Transverse colon (tissue), 4 donors: ENCODE measurements around the gene SETD4. TPM values are rescaled to one million over a fixed set of nuclear protein-coding genes. Genes with fewer than 3 reads are reported as not detected.

Source experiments
- DNase-seq: peaks from one replicate; pipeline ENCODE4 v3.0.0-alpha.2; 2019
- H3K27ac ChIP-seq, 4 donors: fragments of 200-600 bp; sonication (generic); 2 replicates each; pipeline ENCODE4 v1.5.1; 2016 to 2018; ENCODE audit warnings: inconsistent platforms in 4 of 4
- H3K27me3 ChIP-seq: fragments of 200-600 bp; sonication (generic); 2 replicates; pipeline ENCODE4 v1.5.1; 2017; ENCODE audit warnings: inconsistent platforms
- H3K36me3 ChIP-seq, 4 donors: fragments of 200-600 bp; sonication (generic); 2 replicates each; pipeline ENCODE4 v1.5.1; 2017 to 2019; ENCODE audit warnings: inconsistent platforms in 4 of 4
- H3K4me1 ChIP-seq, 4 donors: fragments of 200-600 bp; sonication (generic); 2 replicates each; pipeline ENCODE4 v1.5.1; 2017 to 2020; ENCODE audit warnings: inconsistent platforms in 4 of 4
- H3K4me3 ChIP-seq, 4 donors: fragments of 200-600 bp; sonication (generic); 1 replicate in 1 of 4; 2 replicates in 3 of 4; pipeline versions ENCODE4 v1.5.1 to v1.6.1; 2017 to 2019; ENCODE audit warnings: inconsistent platforms in 4 of 4
- H3K9me3 ChIP-seq, 2 donors: fragments of 200-600 bp; sonication (generic); 2 replicates each; pipeline ENCODE4 v1.5.1; 2017 to 2019; ENCODE audit warnings: inconsistent platforms in 2 of 2
- CTCF ChIP-seq, 5 experiments: fragments of 200-600 bp in 3 of 5; fragments of 450-650 bp in 2 of 5; sonication (generic) in 3 of 5; IDR thresholded peaks; 1 replicate in 2 of 5; 2 replicates in 3 of 5; pipeline ENCODE4 v1.5.1; 2016 to 2017; ENCODE audit warnings: antibody characterized with exemption in 5 of 5, inconsistent platforms in 3 of 5, mild to moderate bottlenecking in 2 of 5, moderate library complexity in 1 of 5
- EP300 ChIP-seq: sonication (generic); formaldehyde crosslinking; IDR thresholded peaks from one replicate; pipeline ENCODE4 v1.6.1; 2017; ENCODE audit warnings: antibody characterized with exemption, low read depth
- POLR2A ChIP-seq: fragments of 450-650 bp; IDR thresholded peaks from one replicate; pipeline ENCODE4 v1.6.1; 2016; ENCODE audit warnings: antibody characterized with exemption, mild to moderate bottlenecking, moderate library complexity
- POLR2AphosphoS5 ChIP-seq, 3 donors: sonication (generic); formaldehyde crosslinking; IDR thresholded peaks; one replicate each; pipeline ENCODE4 v1.6.1; 2016; ENCODE audit warnings: antibody characterized with exemption in 3 of 3
- WGBS, 2 donors: methylation state at CpG; one replicate each; pipeline ENCODE4 v1.1.5; 2018; ENCODE audit warnings: low coverage in 1 of 2; 5-methylcytosine and 5-hydroxymethylcytosine counted together
- in situ Hi-C, 4 donors: fragments of 200-750 bp; cut with MboI; loops; one replicate each; pipeline versions ENCODE4 v1.15.0 to v1.15.1; 2017; ENCODE audit warnings: low sequenced_read_pairs in 3 of 4, low pct_ligation_motif_present in 1 of 4, low pct_unique_long_range_greater_than_20kb in 1 of 4
- intact Hi-C: fragments of 100-400 bp; cut with DNase I; formaldehyde crosslinking; loops from one replicate; pipeline ENCODE4 v1.15.1; 2023; ENCODE audit warnings: low total_unique reads
- total RNA-seq, 4 donors: library from RNA; depleted of rRNA; stranded (reverse); fragments of >200 nt; gene quantifications; one replicate each; pipeline ENCODE4 v1.1.0, GENCODE V29; 2016

SETD4 gene
- total RNA-seq, 4 donors from 2014 or later, result 5.4 to 35.9 (median 29.4) TPM

GRCh38 chr21:36044056-36044455 lies 16.3 kb downstream of the SETD4 start:
- 84 to 91% methylated on average over 1 to 10 of the region's 10 CpGs for WGBS, 2 donors
- in situ Hi-C loops, result loop anchor here in 1 of 4 donors (25.0 kb wide), 1 partner anchor 1332 kb away; no protein-coding TSS in a partner anchor
- H3K9me3 ChIP-seq, result no peaks in the 10 kb centered on the region
- H3K4me1 ChIP-seq, result no peaks in the 10 kb centered on the region
- no peak overlapping the region for H3K4me3 ChIP-seq
- DNase-seq, result no peak
- peaks cover 0 to 61% (median 23%) of the 10 kb centered on the region in 4 donors for H3K36me3 ChIP-seq
- no peaks in the 10 kb centered on the region for H3K27me3 ChIP-seq
- no peak for TF ChIP-seq CTCF (IDR thresholded peaks at IDR 0.05)
- no peak for TF ChIP-seq POLR2AphosphoS5 (IDR thresholded peaks at IDR 0.05)
- no peak for TF ChIP-seq EP300
- no peak for TF ChIP-seq POLR2A
- H3K27ac ChIP-seq, result no peak overlapping the region
- intact Hi-C loops, result no loop called here

GRCh38 chr21:36041910-36042309 lies 18.4 kb downstream of the SETD4 start:
- in situ Hi-C loops, result loop anchor here in 1 of 4 donors (25.0 kb wide), 1 partner anchor 1330 kb away; no protein-coding TSS in a partner anchor
- WGBS, 2 donors, result 86% methylated on average over 1 of the region's 1 CpG; no CpG with 5 or more reads in 1 of the 2 donors
- no peaks in the 10 kb centered on the region for H3K9me3 ChIP-seq
- intact Hi-C loops, result no loop called here
- H3K27ac ChIP-seq, result no peak overlapping the region
- DNase-seq, result no peak
- TF ChIP-seq POLR2A (no peak), POLR2AphosphoS5 (IDR thresholded peaks at IDR 0.05) (no peak), CTCF (IDR thresholded peaks at IDR 0.05) (no peak), EP300 (no peak)
- no peaks in the 10 kb centered on the region for H3K27me3 ChIP-seq
- H3K4me1 ChIP-seq, result no peaks in the 10 kb centered on the region
- no peak overlapping the region for H3K4me3 ChIP-seq
- H3K36me3 ChIP-seq, result peaks cover 0 to 71% (median 30%) of the 10 kb centered on the region in 4 donors

- no peaks in the 10 kb centered on the region for H3K9me3 ChIP-seq
- no peaks in the 10 kb centered on the region for H3K27me3 ChIP-seq
- no peaks in the 10 kb centered on the region for H3K4me1 ChIP-seq
- peaks cover 0 to 73% (median 28%) of the 10 kb centered on the region in 4 donors for H3K36me3 ChIP-seq
- 78 to 90% methylated on average over 2 of the region's 2 CpGs for WGBS, 2 donors
- no peak for TF ChIP-seq POLR2A
- TF ChIP-seq POLR2AphosphoS5 (IDR thresholded peaks at IDR 0.05), result no peak
- TF ChIP-seq CTCF (IDR thresholded peaks at IDR 0.05), result no peak
- no peak for TF ChIP-seq EP300
- no peak overlapping the region for H3K27ac ChIP-seq
- no peak for DNase-seq
- H3K4me3 ChIP-seq, result no peak overlapping the region
- intact Hi-C loops, result no loop called here
- in situ Hi-C loops, result loop anchor here in 1 of 4 donors (25.0 kb wide), 1 partner anchor 1328 kb away; no protein-coding TSS in a partner anchor
These were observed 19.9 kb downstream of the SETD4 start for GRCh38 chr21:36040389-36040788.

- H3K27ac ChIP-seq, result no peak overlapping the region
- 82% methylated on average over 6 of the region's 6 CpGs; no CpG with 5 or more reads in 1 of the 2 donors for WGBS, 2 donors
These were observed 20.5 kb downstream of the SETD4 start for GRCh38 chr21:36039861-36040260.

More at GRCh38 chr21:36039861-36040260, 20.5 kb downstream of the SETD4 start:
- intact Hi-C loops (no loop called here), in situ Hi-C loops (loop anchor here in 1 of 4 donors (25.0 kb wide), 1 partner anchor 1328 kb away; no protein-coding TSS in a partner anchor)
- TF ChIP-seq CTCF (IDR thresholded peaks at IDR 0.05), result no peak
- no peak for TF ChIP-seq POLR2A
- no peak for TF ChIP-seq EP300
- TF ChIP-seq POLR2AphosphoS5 (IDR thresholded peaks at IDR 0.05), result no peak
- no peaks in the 10 kb centered on the region for H3K4me1 ChIP-seq
- no peaks in the 10 kb centered on the region for H3K9me3 ChIP-seq
- no peak overlapping the region for H3K4me3 ChIP-seq
- no peaks in the 10 kb centered on the region for H3K27me3 ChIP-seq
- peaks cover 0 to 72% (median 26%) of the 10 kb centered on the region in 4 donors for H3K36me3 ChIP-seq
- no peak for DNase-seq
